GM12878 (cell line): ENCODE measurements around the gene STK32A. TPM values are rescaled to one million over a fixed set of nuclear protein-coding genes. Genes with fewer than 3 reads are reported as not detected.

Experiments used
- ATAC-seq: fragments of 200-7000 bp; cut with Tn5 transposase; 3 replicates; pipeline ENCODE4 v1.9.1; 2020; ENCODE audit warnings: mild to moderate bottlenecking, moderate library complexity
- BruUV-seq: library from RNA; stranded (reverse); fragments of 400-500 nt; replicated peaks from 2 replicates; lab custom pipeline; 2021; lab: Mats Ljungman, UMichigan
- CTCF ChIA-PET: fragments of 300-600 bp; sonication (Branson Sonifier 250); formaldehyde crosslinking; extraction: SDS; loops from one replicate; lab custom pipeline; 2021; ENCODE audit warnings: inconsistent platforms; lab: Yijun Ruan, JAX
- POLR2A ChIA-PET: fragments of 350-600 bp; formaldehyde crosslinking; extraction: SDS; loops from one replicate; lab custom pipeline; 2021; ENCODE audit warnings: inconsistent platforms; lab: Charles Lee
- RAD21 ChIA-PET: fragments of 300-600 bp; sonication (Branson Sonifier 250); formaldehyde crosslinking; loops from one replicate; lab custom pipeline; 2023; ENCODE audit warnings: antibody characterized with exemption; ENCODE audit not compliant: unreplicated experiment; lab: Charles Lee
- SMC1A ChIA-PET: fragments of 300-600 bp; sonication (Branson Sonifier 250); formaldehyde crosslinking; loops from one replicate; lab custom pipeline; 2023; ENCODE audit not compliant: unreplicated experiment, uncharacterized antibody; lab: Charles Lee
- DNase-seq: peaks from one replicate; pipeline ENCODE4 v3.0.0-alpha.2; 2011; ENCODE audit warnings: low read depth, low spot score
- FAIRE-seq: peaks from 3 replicates; lab custom pipeline; 2011; peaks lifted over from hg19 to GRCh38; lab: Jason Lieb, UNC
- H2AFZ ChIP-seq: 2 replicates; pipeline ENCODE4 v1.6.0; 2011; ENCODE audit warnings: low read depth, low read length, control low read depth; ENCODE audit not compliant: control insufficient read depth
- H3K27ac ChIP-seq: 2 replicates; pipeline ENCODE4 v1.5.1; 2011; ENCODE audit warnings: control low read depth; ENCODE audit not compliant: control insufficient read depth, insufficient read depth
- H3K27me3 ChIP-seq, 2 experiments: replicated peaks in 1 of 2; 2 replicates each; pipeline versions ENCODE4 v1.6.0 to v1.6.1; 2011; ENCODE audit warnings: low read length in 1 of 2; ENCODE audit not compliant: control insufficient read depth in 2 of 2, insufficient read depth in 2 of 2
- H3K36me3 ChIP-seq, 2 experiments: 2 replicates each; pipeline ENCODE4 v1.5.1; 2011; ENCODE audit warnings: low read length in 1 of 2; ENCODE audit not compliant: control insufficient read depth in 2 of 2, insufficient read depth in 2 of 2
- H3K4me1 ChIP-seq: 2 replicates; pipeline ENCODE4 v1.6.1; 2011; ENCODE audit warnings: mild to moderate bottlenecking, low read length, moderate library complexity, mixed read lengths; ENCODE audit not compliant: control insufficient read depth, insufficient read depth
- H3K4me2 ChIP-seq: 2 replicates; pipeline ENCODE4 v1.6.0; 2011; ENCODE audit warnings: control low read depth; ENCODE audit not compliant: control insufficient read depth, insufficient read depth
- H3K4me3 ChIP-seq: fragments of 200-600 bp; sonication (generic); 2 replicates; pipeline ENCODE4 v1.5.1; 2016
- H3K79me2 ChIP-seq: 2 replicates; pipeline ENCODE4 v1.6.0; 2011; ENCODE audit warnings: low read length; ENCODE audit not compliant: control insufficient read depth, insufficient read depth
- H3K9ac ChIP-seq: 2 replicates; pipeline ENCODE4 v1.8.0; 2011; ENCODE audit warnings: low read length, control low read depth, mixed read lengths; ENCODE audit not compliant: control insufficient read depth, insufficient read depth
- H3K9me3 ChIP-seq: replicated peaks from 3 replicates; pipeline ENCODE4 v1.5.1; 2011; ENCODE audit warnings: mild to moderate bottlenecking, low read length; ENCODE audit not compliant: control insufficient read depth, insufficient read depth
- H4K20me1 ChIP-seq: 2 replicates; pipeline ENCODE4 v1.6.0; 2011; ENCODE audit not compliant: control insufficient read depth, insufficient read depth
- BACH1 ChIP-seq: fragments of 450-650 bp; IDR thresholded peaks from 2 replicates; pipeline ENCODE4 v1.6.1; 2017; ENCODE audit warnings: mild to moderate bottlenecking, borderline replicate concordance
- BCLAF1 ChIP-seq: fragments of 450-650 bp; IDR thresholded peaks from 2 replicates; pipeline ENCODE4 v1.6.1; 2017; ENCODE audit warnings: antibody characterized with exemption, mild to moderate bottlenecking, moderate library complexity
- DPF2 ChIP-seq: fragments of 450-650 bp; IDR thresholded peaks from 2 replicates; pipeline ENCODE4 v1.6.1; 2017; ENCODE audit warnings: mild to moderate bottlenecking
- FOS ChIP-seq: IDR thresholded peaks from 3 replicates; pipeline ENCODE4 v1.6.1; 2011; ENCODE audit warnings: borderline replicate concordance; ENCODE audit not compliant: insufficient read length; ENCODE audit errors: extremely low read depth
- GABPA ChIP-seq: IDR thresholded peaks from 2 replicates; pipeline ENCODE4 v1.6.1; 2014; ENCODE audit warnings: antibody characterized with exemption, low read depth, mild to moderate bottlenecking, inconsistent platforms
- IKZF2 ChIP-seq, 2 experiments: fragments of 450-650 bp; IDR thresholded peaks; 2 replicates each; pipeline ENCODE4 v1.6.1; 2017; ENCODE audit warnings: mild to moderate bottlenecking in 2 of 2, moderate library complexity in 2 of 2
- MTA2 ChIP-seq: fragments of 450-650 bp; IDR thresholded peaks from 2 replicates; pipeline ENCODE4 v1.6.1; 2016; ENCODE audit warnings: low read depth, mild to moderate bottlenecking, moderate library complexity
- NBN ChIP-seq: fragments of 450-650 bp; IDR thresholded peaks from 2 replicates; pipeline ENCODE4 v1.6.1; 2016
- NR2C1 ChIP-seq: fragments of 450-650 bp; IDR thresholded peaks from 2 replicates; pipeline ENCODE4 v1.6.1; 2017; ENCODE audit warnings: antibody characterized with exemption, mild to moderate bottlenecking, moderate library complexity
- POU2F2 ChIP-seq: IDR thresholded peaks from 3 replicates; pipeline ENCODE4 v1.6.1; 2011; ENCODE audit warnings: low read depth, mild to moderate bottlenecking, low read length, borderline replicate concordance
- SIX5 ChIP-seq: IDR thresholded peaks from 2 replicates; pipeline ENCODE4 v1.6.1; 2011; ENCODE audit warnings: mild to moderate bottlenecking, low read depth, low read length, moderate library complexity; ENCODE audit not compliant: severe bottlenecking
- TCF3 ChIP-seq: IDR thresholded peaks from 2 replicates; pipeline ENCODE4 v1.6.1; 2012; ENCODE audit warnings: low read depth, mild to moderate bottlenecking, low read length, borderline replicate concordance; ENCODE audit not compliant: insufficient read depth
- ZBTB11 ChIP-seq: fragments of 450-650 bp; formaldehyde crosslinking; IDR thresholded peaks from 2 replicates; pipeline ENCODE4 v1.5.0; 2022; ENCODE audit warnings: mild to moderate bottlenecking, missing genetic modification characterization
- ZNF24 ChIP-seq: fragments of 450-650 bp; IDR thresholded peaks from 2 replicates; pipeline ENCODE4 v1.6.1; 2017; ENCODE audit warnings: antibody characterized with exemption, mild to moderate bottlenecking
- ZNF384 ChIP-seq: IDR thresholded peaks from 2 replicates; pipeline ENCODE4 v1.6.1; 2012; ENCODE audit warnings: low read depth, mild to moderate bottlenecking, low read length, improper control_type of control experiment, borderline replicate concordance
- ZNF622 ChIP-seq: fragments of 450-650 bp; IDR thresholded peaks from 2 replicates; pipeline ENCODE4 v1.6.1; 2017; ENCODE audit warnings: mild to moderate bottlenecking, inconsistent platforms
- WGBS: methylation state at CpG from one replicate; pipeline ENCODE4 v1.1.6; 2016; ENCODE audit warnings: low lambda C conversion rate; ENCODE audit not compliant: insufficient replicate concordance, insufficient coverage; ENCODE audit errors: missing lambda C conversion rate; 5-methylcytosine and 5-hydroxymethylcytosine counted together
- in situ Hi-C: fragments of 300-500 bp; cut with MboI; formaldehyde crosslinking; loops from 9 replicates; pipeline ENCODE4 v1.14.3; 2018; ENCODE audit warnings: mixed read lengths
- intact Hi-C: fragments of 100-400 bp; cut with micrococcal nuclease; formaldehyde crosslinking; loops from one replicate; pipeline ENCODE4 v1.14.2; 2022; ENCODE audit not compliant: unreplicated experiment
- polyA plus RNA-seq, 11 experiments: library from polyadenylated mRNA; depleted of rRNA in 4 of 11; unstranded in 6 of 11; stranded (reverse) in 5 of 11; fragments of >200 nt; fragmentation: Nextera tagmentation in 4 of 11; fragmentation: Illumina TruSeq in 1 of 11; extraction: Ambion mirVana in 4 of 11; extraction: Trizol in 1 of 11; gene quantifications; 1 replicate in 1 of 11; 2 replicates in 10 of 11; pipeline versions ENCODE4 v1.2.1 to v1.2.3, GENCODE V29; 2011 to 2016; ENCODE audit warnings: inconsistent platforms in 2 of 11, missing spikeins in 2 of 11, low read depth in 1 of 11
- total RNA-seq, 4 experiments: library from RNA; depleted of rRNA in 3 of 4; stranded (reverse); fragments of >200 nt in 3 of 4; fragmentation: Illumina TruSeq in 1 of 4; extraction: Trizol in 1 of 4; gene quantifications; 2 replicates each; pipeline versions ENCODE4 v1.2.1 to v1.2.3, GENCODE V29; 2013 to 2021
- TF ChIP-seq, protein P1 (sequence below): fragments of 150-350 bp; IDR thresholded peaks from 2 replicates; pipeline ENCODE4 v1.6.1; 2016; ENCODE audit warnings: low read depth, low read length

The STK32A gene
- total and polyA plus RNA-seq, 10 of the 15 experiments (the other 5 are each of a cell fraction or from before 2014, with no cell fraction given): under 0.01 to 0.10 TPM; not detected in 8

- ATAC-seq (no peak), DNase-seq (no peak), FAIRE-seq (no peak)
- CTCF ChIA-PET: no interaction called here
- Histone ChIP-seq H4K20me1 (no peaks in the 10 kb centered on the region), H2AFZ (no peak overlapping the region), H3K9ac (no peak overlapping the region), H3K9me3 (no peaks in the 10 kb centered on the region), H3K79me2 (no peaks in the 10 kb centered on the region), H3K27ac (no peak overlapping the region), H3K36me3 (no peaks in the 10 kb centered on the region), H3K27me3 (no peaks in the 10 kb centered on the region), H3K4me2 (no peak overlapping the region), H3K4me1 (no peaks in the 10 kb centered on the region), H3K4me3 (no peak overlapping the region)
- no TSS peak for BruUV-seq
- SMC1A ChIA-PET: interaction anchor here (0.9 to 1.0 kb wide), 2 partner anchors 34 to 159 kb away, joined by 3 to 4 read pairs; no protein-coding TSS in a partner anchor
- intact Hi-C loops: no loop called here
- POLR2A ChIA-PET: no interaction called here
- RAD21 ChIA-PET: no interaction called here
- WGBS: 25% methylated on average over 2 of the region's 2 CpGs
- in situ Hi-C loops: no loop called here
- TF ChIP-seq MTA2 (no peak), SIX5 (no peak), ZNF384 (no peak), BACH1 (no peak), DPF2 (no peak), NR2C1 (no peak), ZNF622 (no peak), TCF3 (no peak), GABPA (no peak), BCLAF1 (no peak), FOS (no peak), NBN (no peak), POU2F2 (no peak), ZNF24 (no peak), IKZF2 (IDR thresholded peaks at IDR 0.05) (no peak), ZBTB11 (CRISPR knock-in tag) (no peak)
- TF ChIP-seq, protein P1, sequence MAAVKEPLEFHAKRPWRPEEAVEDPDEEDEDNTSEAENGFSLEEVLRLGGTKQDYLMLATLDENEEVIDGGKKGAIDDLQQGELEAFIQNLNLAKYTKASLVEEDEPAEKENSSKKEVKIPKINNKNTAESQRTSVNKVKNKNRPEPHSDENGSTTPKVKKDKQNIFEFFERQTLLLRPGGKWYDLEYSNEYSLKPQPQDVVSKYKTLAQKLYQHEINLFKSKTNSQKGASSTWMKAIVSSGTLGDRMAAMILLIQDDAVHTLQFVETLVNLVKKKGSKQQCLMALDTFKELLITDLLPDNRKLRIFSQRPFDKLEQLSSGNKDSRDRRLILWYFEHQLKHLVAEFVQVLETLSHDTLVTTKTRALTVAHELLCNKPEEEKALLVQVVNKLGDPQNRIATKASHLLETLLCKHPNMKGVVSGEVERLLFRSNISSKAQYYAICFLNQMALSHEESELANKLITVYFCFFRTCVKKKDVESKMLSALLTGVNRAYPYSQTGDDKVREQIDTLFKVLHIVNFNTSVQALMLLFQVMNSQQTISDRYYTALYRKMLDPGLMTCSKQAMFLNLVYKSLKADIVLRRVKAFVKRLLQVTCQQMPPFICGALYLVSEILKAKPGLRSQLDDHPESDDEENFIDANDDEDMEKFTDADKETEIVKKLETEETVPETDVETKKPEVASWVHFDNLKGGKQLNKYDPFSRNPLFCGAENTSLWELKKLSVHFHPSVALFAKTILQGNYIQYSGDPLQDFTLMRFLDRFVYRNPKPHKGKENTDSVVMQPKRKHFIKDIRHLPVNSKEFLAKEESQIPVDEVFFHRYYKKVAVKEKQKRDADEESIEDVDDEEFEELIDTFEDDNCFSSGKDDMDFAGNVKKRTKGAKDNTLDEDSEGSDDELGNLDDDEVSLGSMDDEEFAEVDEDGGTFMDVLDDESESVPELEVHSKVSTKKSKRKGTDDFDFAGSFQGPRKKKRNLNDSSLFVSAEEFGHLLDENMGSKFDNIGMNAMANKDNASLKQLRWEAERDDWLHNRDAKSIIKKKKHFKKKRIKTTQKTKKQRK: no peak
Measured at GRCh38 chr5:147418613-147419012, 183.8 kb downstream of the STK32A start.
